ENCODE results near the gene ASPM.

DNA sequence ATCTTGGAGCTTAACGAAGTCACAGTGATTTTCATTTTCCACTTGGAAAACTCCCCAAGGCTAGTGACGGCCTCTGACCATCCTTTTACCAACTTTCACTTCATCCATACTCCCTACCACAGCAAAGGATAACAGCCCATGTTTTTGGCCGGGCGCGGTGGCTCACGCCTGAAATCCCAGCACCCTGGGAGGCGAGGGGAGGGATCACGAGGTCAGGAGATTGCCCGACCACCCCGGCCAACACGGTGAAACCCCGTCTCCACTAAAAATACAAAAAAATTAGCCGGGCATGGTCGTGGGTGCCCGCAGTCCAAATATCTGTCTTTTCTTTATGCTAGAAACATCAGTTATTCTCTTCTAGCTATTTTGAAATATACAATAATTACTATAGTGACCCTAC, 7.3 kb downstream of the ASPM start:
- TF ChIP-seq, protein P1, sequence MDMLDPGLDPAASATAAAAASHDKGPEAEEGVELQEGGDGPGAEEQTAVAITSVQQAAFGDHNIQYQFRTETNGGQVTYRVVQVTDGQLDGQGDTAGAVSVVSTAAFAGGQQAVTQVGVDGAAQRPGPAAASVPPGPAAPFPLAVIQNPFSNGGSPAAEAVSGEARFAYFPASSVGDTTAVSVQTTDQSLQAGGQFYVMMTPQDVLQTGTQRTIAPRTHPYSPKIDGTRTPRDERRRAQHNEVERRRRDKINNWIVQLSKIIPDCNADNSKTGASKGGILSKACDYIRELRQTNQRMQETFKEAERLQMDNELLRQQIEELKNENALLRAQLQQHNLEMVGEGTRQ (IDR thresholded peaks at IDR 0.05): no peak
- TF ChIP-seq CHD2 (IDR thresholded peaks at IDR 0.05; ENCODE audit: low read length, partially characterized antibody): no peak
- no peak for TF ChIP-seq MYC (IDR thresholded peaks at IDR 0.05; ENCODE audit: borderline replicate concordance, low read length)
